GM12873 (cell line): ENCODE data around the gene ATOSB.

Source experiments
- TF ChIP-seq, protein P1 (sequence below): IDR thresholded peaks from 2 replicates; pipeline ENCODE4 v1.5.1; 2012; ENCODE audit warnings: low read depth, mild to moderate bottlenecking, moderate library complexity, low read length, control low read depth; ENCODE audit not compliant: insufficient read depth; ENCODE audit errors: missing control alignments

ATOSB gene, protein sequence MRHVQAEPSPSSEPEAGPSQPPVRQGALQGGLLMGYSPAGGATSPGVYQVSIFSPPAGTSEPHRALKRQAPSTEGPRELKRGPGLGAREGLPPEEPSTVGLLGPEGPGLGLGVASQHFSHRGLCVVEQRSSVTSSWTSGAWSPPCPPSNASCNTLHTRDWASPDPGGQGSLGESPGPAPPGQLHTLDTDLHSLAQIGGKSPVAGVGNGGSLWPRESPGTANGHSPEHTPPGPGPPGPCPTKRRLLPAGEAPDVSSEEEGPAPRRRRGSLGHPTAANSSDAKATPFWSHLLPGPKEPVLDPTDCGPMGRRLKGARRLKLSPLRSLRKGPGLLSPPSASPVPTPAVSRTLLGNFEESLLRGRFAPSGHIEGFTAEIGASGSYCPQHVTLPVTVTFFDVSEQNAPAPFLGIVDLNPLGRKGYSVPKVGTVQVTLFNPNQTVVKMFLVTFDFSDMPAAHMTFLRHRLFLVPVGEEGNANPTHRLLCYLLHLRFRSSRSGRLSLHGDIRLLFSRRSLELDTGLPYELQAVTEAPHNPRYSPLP

GRCh38 chr9:35115680-35116538 lies at the start of gene ATOSB:
Gene ATOSB, minus strand, starts transcription at chr9:35115862. Its CDS starts 7,588 bp downstream, at chr9:35108274.
- TF ChIP-seq, protein P1, sequence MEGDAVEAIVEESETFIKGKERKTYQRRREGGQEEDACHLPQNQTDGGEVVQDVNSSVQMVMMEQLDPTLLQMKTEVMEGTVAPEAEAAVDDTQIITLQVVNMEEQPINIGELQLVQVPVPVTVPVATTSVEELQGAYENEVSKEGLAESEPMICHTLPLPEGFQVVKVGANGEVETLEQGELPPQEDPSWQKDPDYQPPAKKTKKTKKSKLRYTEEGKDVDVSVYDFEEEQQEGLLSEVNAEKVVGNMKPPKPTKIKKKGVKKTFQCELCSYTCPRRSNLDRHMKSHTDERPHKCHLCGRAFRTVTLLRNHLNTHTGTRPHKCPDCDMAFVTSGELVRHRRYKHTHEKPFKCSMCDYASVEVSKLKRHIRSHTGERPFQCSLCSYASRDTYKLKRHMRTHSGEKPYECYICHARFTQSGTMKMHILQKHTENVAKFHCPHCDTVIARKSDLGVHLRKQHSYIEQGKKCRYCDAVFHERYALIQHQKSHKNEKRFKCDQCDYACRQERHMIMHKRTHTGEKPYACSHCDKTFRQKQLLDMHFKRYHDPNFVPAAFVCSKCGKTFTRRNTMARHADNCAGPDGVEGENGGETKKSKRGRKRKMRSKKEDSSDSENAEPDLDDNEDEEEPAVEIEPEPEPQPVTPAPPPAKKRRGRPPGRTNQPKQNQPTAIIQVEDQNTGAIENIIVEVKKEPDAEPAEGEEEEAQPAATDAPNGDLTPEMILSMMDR, result no peak

GRCh38 chr9:35164711-35165110 lies 49.0 kb upstream of the ATOSB start:
- TF ChIP-seq, protein P1, result no peak

DNA sequence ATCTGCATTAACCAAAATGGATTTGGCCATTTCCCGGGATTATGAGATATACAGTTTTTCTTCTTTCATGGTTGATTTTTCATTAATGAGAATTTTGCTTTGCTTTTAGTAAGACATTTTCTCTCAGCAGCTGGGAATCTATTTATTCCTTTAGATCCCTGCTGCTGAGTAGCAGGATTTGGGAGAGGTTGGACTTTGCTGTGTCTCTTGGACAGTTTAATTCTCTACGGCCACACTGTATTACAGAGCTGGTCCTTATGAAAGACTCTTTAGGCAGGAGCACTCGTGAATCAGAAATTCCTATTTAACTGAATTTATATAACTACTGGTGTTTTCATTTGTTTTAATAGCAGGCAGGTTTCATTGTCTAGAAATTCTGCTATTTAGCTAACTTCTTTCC lies 47.8 kb upstream of the ATOSB start:
- TF ChIP-seq, protein P1, result no peak

GRCh38 chr9:35162605-35163315 lies 47.1 kb upstream of the ATOSB start:
- TF ChIP-seq, protein P1, result no peak

GRCh38 chr9:35161713-35162604 lies 46.3 kb upstream of the ATOSB start, which contains the start of gene UNC13B:
Gene UNC13B, plus strand, starts transcription at chr9:35162009. Its CDS starts 275 bp downstream, at chr9:35162284.
- TF ChIP-seq, protein P1, result no peak

DNA sequence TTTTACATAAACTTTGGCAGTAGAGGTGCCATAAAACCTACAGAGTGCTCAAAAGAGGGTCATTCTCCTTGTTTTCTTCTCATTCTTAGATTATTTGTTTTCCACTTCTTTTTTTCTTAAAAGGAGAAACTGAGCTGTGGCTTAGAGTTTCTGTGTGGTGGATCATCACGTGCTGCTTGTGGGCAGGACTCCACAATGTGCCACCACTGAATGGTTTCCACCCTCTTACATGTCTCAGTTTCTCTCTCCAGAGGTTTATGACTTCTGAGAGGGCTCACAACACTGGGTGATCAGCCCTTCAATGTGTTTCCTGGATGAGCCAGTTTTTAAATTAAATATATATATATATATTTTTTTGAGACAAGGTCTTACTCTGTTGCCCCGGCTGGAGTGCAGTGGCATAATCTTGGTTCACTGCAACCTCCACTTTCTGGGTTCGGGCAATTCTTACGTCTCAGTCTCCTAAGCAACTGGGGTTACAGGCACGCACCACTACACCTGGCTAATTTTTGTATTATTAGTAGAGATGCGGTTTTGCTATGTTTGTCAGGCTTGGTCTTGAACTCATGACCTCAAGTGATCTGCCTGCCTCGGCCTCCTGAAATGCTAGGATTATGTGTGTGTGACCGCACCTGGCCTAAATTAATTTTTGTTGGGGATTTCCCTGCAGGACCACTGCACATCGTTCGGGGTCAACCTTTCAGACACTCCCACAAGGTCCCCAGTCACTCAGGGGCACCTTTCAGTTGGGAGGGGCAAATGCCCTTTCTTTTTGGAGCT lies 43.0 kb upstream of the ATOSB start:
- TF ChIP-seq, protein P1, result no peak
